A673 (cell line): Measurements from ENCODE around the gene RASL10A. TPM values are rescaled to one million over a fixed set of nuclear protein-coding genes. Genes with fewer than 3 reads are reported as not detected.
A peak's percentile ranks its signal among the peaks of the same experiment; 100 is the strongest.

ENCODE experiments used
- BruUV-seq: library from RNA; stranded (reverse); fragments of 400-500 nt; replicated peaks from 2 replicates; lab custom pipeline; 2021; lab: Mats Ljungman, UMichigan
- CTCF ChIA-PET: fragments of 300-600 bp; sonication (Branson Sonifier 250); formaldehyde crosslinking; loops from one replicate; lab custom pipeline; 2022; ENCODE audit warnings: antibody characterized with exemption; lab: Charles Lee
- POLR2A ChIA-PET: fragments of 300-600 bp; sonication (Branson Sonifier 250); formaldehyde crosslinking; loops from one replicate; lab custom pipeline; 2022; ENCODE audit warnings: antibody characterized with exemption; ENCODE audit not compliant: low non-redundant PET; lab: Charles Lee
- DNase-seq: peaks from one replicate; pipeline ENCODE4 v3.0.0-alpha.2; 2015; ENCODE audit warnings: low spot score
- H3K27ac ChIP-seq: fragments of 200-600 bp; sonication (generic); 2 replicates; pipeline ENCODE4 v1.5.1; 2016; ENCODE audit warnings: mixed run types, low read depth, mild to moderate bottlenecking, mixed read lengths, antibody characterized with exemption, low read length; ENCODE audit not compliant: poor library complexity, severe bottlenecking
- H3K27me3 ChIP-seq: fragments of 200-600 bp; sonication (generic); replicated peaks from 2 replicates; pipeline ENCODE4 v1.6.1; 2017; ENCODE audit warnings: mixed run types, low read depth, mild to moderate bottlenecking, mixed read lengths, antibody characterized with exemption, low read length; ENCODE audit not compliant: insufficient read depth, poor library complexity
- H3K36me3 ChIP-seq: fragments of 200-600 bp; sonication (generic); 2 replicates; pipeline ENCODE4 v1.6.1; 2016; ENCODE audit warnings: mixed run types, mild to moderate bottlenecking, mixed read lengths, antibody characterized with exemption, low read length; ENCODE audit not compliant: insufficient read depth, poor library complexity, severe bottlenecking
- H3K4me1 ChIP-seq: fragments of 200-600 bp; sonication (generic); 2 replicates; pipeline ENCODE4 v1.6.1; 2017; ENCODE audit warnings: mixed run types, mild to moderate bottlenecking, mixed read lengths, antibody characterized with exemption, low read length; ENCODE audit not compliant: insufficient read depth, poor library complexity, severe bottlenecking
- H3K4me3 ChIP-seq: fragments of 200-600 bp; sonication (generic); 2 replicates; pipeline ENCODE4 v1.5.1; 2016; ENCODE audit warnings: low read depth, mixed run types, mild to moderate bottlenecking, mixed read lengths, low read length; ENCODE audit not compliant: poor library complexity, severe bottlenecking
- H3K9me3 ChIP-seq: fragments of 200-600 bp; sonication (generic); 2 replicates; pipeline ENCODE4 v1.6.1; 2016; ENCODE audit warnings: mixed run types, low read depth, mild to moderate bottlenecking, mixed read lengths, antibody characterized with exemption, low read length; ENCODE audit not compliant: poor library complexity, severe bottlenecking
- EZH2 ChIP-seq: fragments of 200-600 bp; sonication (generic); IDR thresholded peaks from 2 replicates; pipeline ENCODE4 v1.6.1; 2017; ENCODE audit warnings: borderline replicate concordance, low read depth, mild to moderate bottlenecking, mixed read lengths, antibody characterized with exemption, low read length; ENCODE audit not compliant: poor library complexity, severe bottlenecking
- intact Hi-C: fragments of 100-400 bp; cut with micrococcal nuclease; formaldehyde crosslinking; loops from one replicate; pipeline ENCODE4 v1.10.0; 2022; ENCODE audit not compliant: unreplicated experiment
- total RNA-seq: library from RNA; stranded (reverse); gene quantifications from 2 replicates; pipeline ENCODE4 v1.2.3, GENCODE V29; 2021
- TF ChIP-seq, protein P1 (sequence below): fragments of 300-800, 200-600 bp; sonication (generic); conservative IDR thresholded peaks from 2 replicates; pipeline ENCODE4 v1.5.1; 2017; ENCODE audit warnings: low read depth, mild to moderate bottlenecking, antibody characterized with exemption, low read length, moderate library complexity, mixed read lengths

RASL10A gene
- total RNA-seq, 1 experiment from 2014 or later, result not detected

DNA sequence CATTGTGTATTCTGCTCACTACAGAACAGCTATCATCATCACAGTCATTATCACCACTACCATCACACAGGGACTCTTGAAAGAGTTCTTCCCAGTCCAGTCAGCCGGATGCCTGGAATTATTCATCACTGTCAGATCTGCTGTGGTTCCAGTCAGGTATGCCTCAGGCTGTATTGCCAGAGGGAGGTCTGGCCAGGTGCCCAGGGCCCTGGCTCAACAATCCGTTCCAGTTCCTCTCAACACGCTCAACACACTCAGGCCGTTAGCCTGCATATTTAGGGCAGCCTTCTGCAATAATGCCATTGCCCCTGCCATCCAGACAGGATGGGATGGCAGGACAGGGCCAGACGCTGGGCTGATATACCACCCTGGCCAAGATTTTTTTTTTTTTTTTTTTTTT is 28.6 kb upstream of the RASL10A start:
- no TSS peak for BruUV-seq
- no peaks in the 10 kb centered on the region for H3K27me3 ChIP-seq
- H3K36me3 ChIP-seq, result peaks cover 20% of the 10 kb centered on the region
- no peak overlapping the region for H3K27ac ChIP-seq
- TF ChIP-seq, protein P1, sequence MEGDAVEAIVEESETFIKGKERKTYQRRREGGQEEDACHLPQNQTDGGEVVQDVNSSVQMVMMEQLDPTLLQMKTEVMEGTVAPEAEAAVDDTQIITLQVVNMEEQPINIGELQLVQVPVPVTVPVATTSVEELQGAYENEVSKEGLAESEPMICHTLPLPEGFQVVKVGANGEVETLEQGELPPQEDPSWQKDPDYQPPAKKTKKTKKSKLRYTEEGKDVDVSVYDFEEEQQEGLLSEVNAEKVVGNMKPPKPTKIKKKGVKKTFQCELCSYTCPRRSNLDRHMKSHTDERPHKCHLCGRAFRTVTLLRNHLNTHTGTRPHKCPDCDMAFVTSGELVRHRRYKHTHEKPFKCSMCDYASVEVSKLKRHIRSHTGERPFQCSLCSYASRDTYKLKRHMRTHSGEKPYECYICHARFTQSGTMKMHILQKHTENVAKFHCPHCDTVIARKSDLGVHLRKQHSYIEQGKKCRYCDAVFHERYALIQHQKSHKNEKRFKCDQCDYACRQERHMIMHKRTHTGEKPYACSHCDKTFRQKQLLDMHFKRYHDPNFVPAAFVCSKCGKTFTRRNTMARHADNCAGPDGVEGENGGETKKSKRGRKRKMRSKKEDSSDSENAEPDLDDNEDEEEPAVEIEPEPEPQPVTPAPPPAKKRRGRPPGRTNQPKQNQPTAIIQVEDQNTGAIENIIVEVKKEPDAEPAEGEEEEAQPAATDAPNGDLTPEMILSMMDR, result no peak
- no peak for TF ChIP-seq EZH2
- POLR2A ChIA-PET, result no interaction called here
- CTCF ChIA-PET, result interaction anchor here (0.6 kb wide), 1 partner anchor 13 kb away, joined by 5 read pairs; no protein-coding TSS in a partner anchor
- intact Hi-C loops, result no loop called here
- peak; percentile 39 for DNase-seq
- no peaks in the 10 kb centered on the region for H3K9me3 ChIP-seq
- H3K4me1 ChIP-seq, result no peaks in the 10 kb centered on the region
- no peak overlapping the region for H3K4me3 ChIP-seq

DNA sequence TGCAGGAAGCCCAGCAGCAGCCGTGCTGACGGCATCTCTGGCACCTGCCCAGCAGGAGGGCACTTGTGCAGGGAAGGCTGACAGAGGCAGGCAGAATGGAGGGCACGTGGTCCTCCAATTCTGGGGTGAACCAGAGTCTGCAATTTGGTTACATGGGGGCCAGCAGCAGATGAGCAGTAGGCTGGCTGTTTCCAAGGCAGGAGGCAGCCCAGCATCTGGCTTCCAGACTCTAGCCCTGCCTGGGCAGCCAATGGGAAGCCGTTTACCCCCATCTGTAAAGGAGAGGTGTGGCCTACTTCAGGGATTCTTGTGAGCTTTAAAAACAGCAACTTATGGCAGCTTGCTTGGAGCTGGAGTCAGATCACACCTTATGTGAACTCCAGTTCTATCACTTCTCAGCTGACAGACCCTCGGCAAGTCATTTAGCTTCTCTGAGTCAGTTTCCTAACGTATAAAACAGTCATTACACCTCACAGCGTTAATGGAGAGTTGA is 27.9 kb upstream of the RASL10A start:
- no peak overlapping the region for H3K4me3 ChIP-seq
- H3K27ac ChIP-seq, result no peak overlapping the region
- peaks cover 15% of the 10 kb centered on the region for H3K36me3 ChIP-seq
- POLR2A ChIA-PET, result no interaction called here
- H3K9me3 ChIP-seq, result no peaks in the 10 kb centered on the region
- BruUV-seq, result no TSS peak
- CTCF ChIA-PET, result no interaction called here
- no peaks in the 10 kb centered on the region for H3K27me3 ChIP-seq
- no peak for DNase-seq
- no peaks in the 10 kb centered on the region for H3K4me1 ChIP-seq
- TF ChIP-seq EZH2, result no peak
- TF ChIP-seq, protein P1, result no peak
- intact Hi-C loops, result no loop called here

DNA sequence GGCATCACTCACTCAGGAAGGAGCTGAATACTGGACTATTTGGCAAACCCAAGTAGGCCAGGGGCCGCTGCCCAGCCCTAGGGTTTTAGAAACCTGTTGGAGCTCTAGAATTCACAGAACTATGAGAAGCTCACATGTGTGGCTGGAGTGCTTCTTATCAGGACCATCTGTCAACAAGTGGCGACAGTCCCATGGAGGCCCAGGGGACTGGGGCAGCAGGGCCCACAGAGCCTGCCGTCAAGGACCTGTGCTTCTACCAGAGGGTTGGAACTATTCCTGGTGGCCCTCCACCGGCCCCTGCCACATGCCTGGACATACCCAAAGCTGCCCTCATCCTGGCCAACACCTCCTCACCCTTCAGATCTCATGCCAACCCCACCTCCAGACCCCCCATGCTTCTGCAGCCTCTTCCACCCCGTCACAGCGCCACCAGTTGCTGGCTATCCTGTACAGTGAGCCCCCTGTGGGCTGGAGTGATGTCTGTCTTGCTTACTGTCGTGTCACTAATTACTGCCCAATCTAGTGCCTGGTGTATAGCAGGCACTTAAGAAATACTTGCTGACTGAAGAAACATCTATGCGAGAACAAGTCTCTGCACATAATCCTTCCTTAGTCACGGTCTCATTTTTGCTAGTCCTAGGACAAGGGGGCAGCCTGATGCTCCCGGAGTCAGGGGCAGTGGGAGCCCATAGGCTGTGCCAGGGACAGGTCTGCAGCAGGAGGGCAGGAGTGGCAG is 27.2 kb upstream of the RASL10A start:
- no TSS peak for BruUV-seq
- H3K27me3 ChIP-seq, result no peaks in the 10 kb centered on the region
- H3K4me3 ChIP-seq, result no peak overlapping the region
- CTCF ChIA-PET, result no interaction called here
- no peak overlapping the region for H3K27ac ChIP-seq
- DNase-seq, result no peak
- H3K36me3 ChIP-seq, result peaks cover 18% of the 10 kb centered on the region
- intact Hi-C loops, result no loop called here
- no peaks in the 10 kb centered on the region for H3K9me3 ChIP-seq
- TF ChIP-seq, protein P1, result no peak
- TF ChIP-seq EZH2, result no peak
- POLR2A ChIA-PET, result no interaction called here
- H3K4me1 ChIP-seq, result no peaks in the 10 kb centered on the region
